ENCODE results near the gene CSH2. TPM values are rescaled to one million over a fixed set of nuclear protein-coding genes. Genes with fewer than 3 reads are reported as not detected.

CSH2 gene
- total RNA-seq, 4 donors from 2014 or later, result not detected

- Histone ChIP-seq H3K9me3 (no peaks in the 10 kb centered on the region), H3K4me1 (no peaks in the 10 kb centered on the region), H3K27me3 (no peaks in the 10 kb centered on the region), H3K36me3 (no peaks in the 10 kb centered on the region), H3K27ac (no peak overlapping the region), H3K4me3 (no peak overlapping the region)
- intact Hi-C loops (cut with DNase I; ENCODE audit: low total_unique reads), result no loop called here
- TF ChIP-seq CTCF (IDR thresholded peaks at IDR 0.05) (no peak), POLR2A (IDR thresholded peaks at IDR 0.05) (no peak)
- no peak for DNase-seq
Observed at GRCh38 chr17:63854709-63855108, 18.8 kb downstream of the CSH2 start.

- Histone ChIP-seq H3K4me1 (no peaks in the 10 kb centered on the region), H3K36me3 (no peaks in the 10 kb centered on the region), H3K27me3 (no peaks in the 10 kb centered on the region), H3K4me3 (no peak overlapping the region), H3K9me3 (no peaks in the 10 kb centered on the region), H3K27ac (no peak overlapping the region)
- no peak for DNase-seq
- intact Hi-C loops (cut with DNase I; ENCODE audit: low total_unique reads), result no loop called here
- TF ChIP-seq CTCF (IDR thresholded peaks at IDR 0.05) (no peak), POLR2A (IDR thresholded peaks at IDR 0.05) (no peak)
Observed at GRCh38 chr17:63853260-63853659, 20.2 kb downstream of the CSH2 start.

GRCh38 chr17:63850401-63850800, 23.1 kb downstream of the CSH2 start:
- H3K27ac ChIP-seq, result no peak overlapping the region
- no peak overlapping the region for H3K4me3 ChIP-seq
- no peaks in the 10 kb centered on the region for H3K9me3 ChIP-seq
- H3K4me1 ChIP-seq, result no peaks in the 10 kb centered on the region
- no peak for DNase-seq
- no peaks in the 10 kb centered on the region for H3K27me3 ChIP-seq
- no peaks in the 10 kb centered on the region for H3K36me3 ChIP-seq
- no peak for TF ChIP-seq POLR2A (IDR thresholded peaks at IDR 0.05)
- no peak for TF ChIP-seq CTCF (IDR thresholded peaks at IDR 0.05)
- intact Hi-C loops (cut with DNase I; ENCODE audit: low total_unique reads), result no loop called here

GRCh38 chr17:63848834-63849689, 24.4 kb downstream of the CSH2 start:
- no peaks in the 10 kb centered on the region for H3K4me1 ChIP-seq
- peak; percentile 84 to 86 for DNase-seq
- H3K9me3 ChIP-seq, result no peaks in the 10 kb centered on the region
- H3K27ac ChIP-seq, result peak overlapping the region in 1 of 2 donors; percentile 19
- TF ChIP-seq POLR2A (IDR thresholded peaks at IDR 0.05) (no peak), CTCF (IDR thresholded peaks at IDR 0.05) (peak; percentile 45 to 70 (median 64))
- peak overlapping the region; percentile 9 to 27 for H3K4me3 ChIP-seq
- H3K36me3 ChIP-seq, result no peaks in the 10 kb centered on the region
- intact Hi-C loops (cut with DNase I; ENCODE audit: low total_unique reads), result loop anchor here (5.0 kb wide), 1 partner anchor 398 kb away; no protein-coding TSS in a partner anchor
- H3K27me3 ChIP-seq, result no peaks in the 10 kb centered on the region

GRCh38 chr17:63847525-63848249, 25.8 kb downstream of the CSH2 start:
- H3K9me3 ChIP-seq, result no peaks in the 10 kb centered on the region
- intact Hi-C loops (cut with DNase I; ENCODE audit: low total_unique reads), result loop anchor here (5.0 kb wide), 1 partner anchor 400 kb away; no protein-coding TSS in a partner anchor
- peaks cover 0 to under 1% of the 10 kb centered on the region in 2 donors for H3K27me3 ChIP-seq
- H3K4me1 ChIP-seq, result no peaks in the 10 kb centered on the region
- no peak for DNase-seq
- TF ChIP-seq POLR2A (IDR thresholded peaks at IDR 0.05), result no peak
- H3K36me3 ChIP-seq, result no peaks in the 10 kb centered on the region
- H3K27ac ChIP-seq, result no peak overlapping the region
- H3K4me3 ChIP-seq, result no peak overlapping the region
